ENCODE results near the gene COPB2.
"Not testable (repeated sequence)": the region's sequence is repeated elsewhere in the genome, so short reads cannot be mapped to it uniquely, and the experiment has no call there.

COPB2 gene

GRCh38 chr3:139396707-139397106 is 7.3 kb upstream of the COPB2 start:
- no peak for DNase-seq (ENCODE audit: low read depth)
- no peak overlapping the region for H3K4me3 ChIP-seq (ENCODE audit: low read depth, low read length)
- TF ChIP-seq CTCF (IDR thresholded peaks at IDR 0.05; ENCODE audit: insufficient read depth, low read depth, low read length, missing control alignments) = no peak

- no peak for TF ChIP-seq CTCF (IDR thresholded peaks at IDR 0.05; ENCODE audit: insufficient read depth, low read depth, low read length, missing control alignments)
- DNase-seq (ENCODE audit: low read depth) = no peak
- no peak overlapping the region for H3K4me3 ChIP-seq (ENCODE audit: low read depth, low read length)
Observed at GRCh38 chr3:139394116-139394515, 4.7 kb upstream of the COPB2 start.

GRCh38 chr3:139388821-139389551 is 461 bp downstream of the COPB2 start:
- peak overlapping the region; percentile 80 for H3K4me3 ChIP-seq (ENCODE audit: low read depth, low read length)
- no peak for TF ChIP-seq CTCF (IDR thresholded peaks at IDR 0.05; ENCODE audit: insufficient read depth, low read depth, low read length, missing control alignments)
- DNase-seq (ENCODE audit: low read depth) = peak; percentile 12

GRCh38 chr3:139388077-139388476 is 1.4 kb downstream of the COPB2 start:
- no peak for DNase-seq (ENCODE audit: low read depth)
- TF ChIP-seq CTCF (IDR thresholded peaks at IDR 0.05; ENCODE audit: insufficient read depth, low read depth, low read length, missing control alignments) = no peak
- H3K4me3 ChIP-seq (ENCODE audit: low read depth, low read length) = peak overlapping the region; percentile 80

- H3K4me3 ChIP-seq (ENCODE audit: low read depth, low read length) = not testable (repeated sequence)
Observed at GRCh38 chr3:139382291-139382690, 7.2 kb downstream of the COPB2 start.

GRCh38 chr3:139380575-139380974 is 8.9 kb downstream of the COPB2 start:
- DNase-seq (ENCODE audit: low read depth) = no peak
- TF ChIP-seq CTCF (IDR thresholded peaks at IDR 0.05; ENCODE audit: insufficient read depth, low read depth, low read length, missing control alignments) = no peak
- no peak overlapping the region for H3K4me3 ChIP-seq (ENCODE audit: low read depth, low read length)

More at GRCh38 chr3:139382291-139382690, 7.2 kb downstream of the COPB2 start:
- DNase-seq (ENCODE audit: low read depth) = not testable (repeated sequence)

GRCh38 chr3:139378587-139379241 is 10.7 kb downstream of the COPB2 start:
- H3K4me3 ChIP-seq (ENCODE audit: low read depth, low read length) = no peak overlapping the region
- no peak for DNase-seq (ENCODE audit: low read depth)
- no peak for TF ChIP-seq CTCF (IDR thresholded peaks at IDR 0.05; ENCODE audit: insufficient read depth, low read depth, low read length, missing control alignments)

All from GM12865 (cell line).